Uterus (tissue), 2 donors: Measurements from ENCODE around the gene S100B.

Experiments used
- CTCF ChIP-seq, 4 experiments: fragments of 200-600 bp in 2 of 4; fragments of 450-650 bp in 2 of 4; sonication (generic) in 2 of 4; IDR thresholded peaks; one replicate each; pipeline ENCODE4 v1.5.1; 2016 to 2019; ENCODE audit warnings: antibody characterized with exemption in 4 of 4, mild to moderate bottlenecking in 2 of 4, moderate library complexity in 1 of 4
- POLR2A ChIP-seq, 2 donors: fragments of 450-650 bp; IDR thresholded peaks; one replicate each; pipeline ENCODE4 v1.6.1; 2016; ENCODE audit warnings: antibody characterized with exemption in 2 of 2, mild to moderate bottlenecking in 1 of 2, moderate library complexity in 1 of 2

- TF ChIP-seq CTCF (IDR thresholded peaks at IDR 0.05), result no peak
- no peak for TF ChIP-seq POLR2A (IDR thresholded peaks at IDR 0.05)
Measured at GRCh38 chr21:46613391-46613790, 8.5 kb upstream of the S100B start.
